IPS-15b (cell line): Measurements from ENCODE around the gene BOLA1.
"Not testable (repeated sequence)": the region's sequence is repeated elsewhere in the genome, so short reads cannot be mapped to it uniquely, and the experiment has no call there.

Experiments
- H3K27me3 ChIP-seq: one replicate; pipeline ENCODE4 v1.6.1; 2013; ENCODE audit warnings: low read length; ENCODE audit not compliant: control insufficient read depth, insufficient read depth
- H3K36me3 ChIP-seq: one replicate; pipeline ENCODE4 v1.6.1; 2013; ENCODE audit warnings: low read length; ENCODE audit not compliant: control insufficient read depth, insufficient read depth
- H3K4me1 ChIP-seq: one replicate; pipeline ENCODE4 v1.6.1; 2013; ENCODE audit warnings: mild to moderate bottlenecking, low read length; ENCODE audit not compliant: control insufficient read depth, insufficient read depth
- H3K4me3 ChIP-seq: one replicate; pipeline ENCODE4 v1.5.1; 2013; ENCODE audit warnings: low read depth, low read length
- H3K9ac ChIP-seq: one replicate; pipeline ENCODE4 v1.6.1; 2013; ENCODE audit warnings: low read depth, mild to moderate bottlenecking, low read length
- H3K9me3 ChIP-seq: one replicate; pipeline ENCODE4 v1.6.1; 2013; ENCODE audit warnings: mild to moderate bottlenecking, low read length; ENCODE audit not compliant: control insufficient read depth, insufficient read depth

The BOLA1 gene

GRCh38 chr1:149899460-149900284 lies at the start of gene BOLA1:
Gene BOLA1 (plus strand): TSS chr1:149899568. CDS start chr1:149900060, 492 bp downstream.
- Histone ChIP-seq H3K9ac (peak within 1 kb of the TSS; percentile 93), H3K27me3 (peaks cover 9% of the 10 kb centered on the region), H3K9me3 (no peaks in the 10 kb centered on the region), H3K4me3 (peak within 1 kb of the TSS; percentile 90), H3K4me1 (no peaks in the 10 kb centered on the region), H3K36me3 (no peaks in the 10 kb centered on the region)

GRCh38 chr1:149849947-149850360 lies 49.4 kb upstream of the BOLA1 start:
- peak overlapping the region; percentile 84 for H3K4me3 ChIP-seq
- H3K4me1 ChIP-seq = peaks cover 24% of the 10 kb centered on the region
- H3K9ac ChIP-seq = peak overlapping the region; percentile 39
- H3K27me3 ChIP-seq = no peaks in the 10 kb centered on the region
- no peaks in the 10 kb centered on the region for H3K9me3 ChIP-seq
- H3K36me3 ChIP-seq = no peaks in the 10 kb centered on the region

- not testable (repeated sequence) for H3K9ac ChIP-seq, H3K4me3 ChIP-seq, H3K9me3 ChIP-seq, H3K27me3 ChIP-seq, H3K36me3 ChIP-seq
- H3K4me1 ChIP-seq = peaks cover 21% of the 10 kb centered on the region
Observed at GRCh38 chr1:149850732-149851345, 48.5 kb upstream of the BOLA1 start.

GRCh38 chr1:149851585-149852213 lies 47.7 kb upstream of the BOLA1 start:
- peaks cover 13% of the 10 kb centered on the region for H3K4me1 ChIP-seq
- not testable (repeated sequence) for H3K9ac ChIP-seq, H3K4me3 ChIP-seq, H3K36me3 ChIP-seq, H3K9me3 ChIP-seq, H3K27me3 ChIP-seq

- H3K9ac ChIP-seq, H3K27me3 ChIP-seq, H3K36me3 ChIP-seq, H3K9me3 ChIP-seq, H3K4me3 ChIP-seq: not testable (repeated sequence)
- H3K4me1 ChIP-seq = peaks cover 11% of the 10 kb centered on the region
Observed at GRCh38 chr1:149852263-149852662, 47.1 kb upstream of the BOLA1 start.

- not testable (repeated sequence) for H3K9me3 ChIP-seq, H3K9ac ChIP-seq, H3K4me3 ChIP-seq, H3K4me1 ChIP-seq, H3K27me3 ChIP-seq, H3K36me3 ChIP-seq
Observed at GRCh38 chr1:149860271-149860670, 39.1 kb upstream of the BOLA1 start.

GRCh38 chr1:149860684-149861496 lies 38.5 kb upstream of the BOLA1 start:
- not testable (repeated sequence) for H3K4me1 ChIP-seq, H3K9ac ChIP-seq, H3K4me3 ChIP-seq, H3K36me3 ChIP-seq, H3K9me3 ChIP-seq, H3K27me3 ChIP-seq

GRCh38 chr1:149861497-149862054 lies 37.8 kb upstream of the BOLA1 start:
- H3K4me3 ChIP-seq, H3K9me3 ChIP-seq, H3K36me3 ChIP-seq: not testable (repeated sequence)

GRCh38 chr1:149866887-149867286 lies 32.5 kb upstream of the BOLA1 start:
- H3K9me3 ChIP-seq, H3K36me3 ChIP-seq, H3K4me3 ChIP-seq, H3K4me1 ChIP-seq, H3K9ac ChIP-seq, H3K27me3 ChIP-seq: not testable (repeated sequence)

More at GRCh38 chr1:149861497-149862054, 37.8 kb upstream of the BOLA1 start:
- not testable (repeated sequence) for H3K27me3 ChIP-seq, H3K4me1 ChIP-seq, H3K9ac ChIP-seq

GRCh38 chr1:149873060-149873459 lies 26.3 kb upstream of the BOLA1 start:
- not testable (repeated sequence) for H3K9ac ChIP-seq, H3K4me3 ChIP-seq, H3K9me3 ChIP-seq, H3K27me3 ChIP-seq, H3K4me1 ChIP-seq, H3K36me3 ChIP-seq

GRCh38 chr1:149877211-149877946 lies 22.0 kb upstream of the BOLA1 start:
- Histone ChIP-seq H3K27me3 (no peaks in the 10 kb centered on the region), H3K9me3 (no peaks in the 10 kb centered on the region), H3K36me3 (no peaks in the 10 kb centered on the region), H3K4me1 (no peaks in the 10 kb centered on the region), H3K4me3 (no peak overlapping the region), H3K9ac (no peak overlapping the region)
